ENCODE data around the gene SLC22A2.
"Not testable (repeated sequence)": the region's sequence is repeated elsewhere in the genome, so short reads cannot be mapped to it uniquely, and the experiment has no call there.

Gene SLC22A2

GRCh38 chr6:160240691-160241084 lies 17.9 kb downstream of the SLC22A2 start:
- DNase-seq, result no peak

GRCh38 chr6:160239929-160240690 lies 18.5 kb downstream of the SLC22A2 start:
- DNase-seq, result no peak

GRCh38 chr6:160238761-160239751 lies 19.6 kb downstream of the SLC22A2 start:
- no peak for DNase-seq

- no peak for DNase-seq
Observed at GRCh38 chr6:160238278-160238711, 20.3 kb downstream of the SLC22A2 start.

- not testable (repeated sequence) for DNase-seq
Observed at GRCh38 chr6:160237597-160238275, 20.9 kb downstream of the SLC22A2 start.

- not testable (repeated sequence) for DNase-seq
Observed at GRCh38 chr6:160236235-160236872, 22.3 kb downstream of the SLC22A2 start.

GRCh38 chr6:160233950-160234640 lies 24.5 kb downstream of the SLC22A2 start:
- DNase-seq, result not testable (repeated sequence)

GRCh38 chr6:160227769-160228161 lies 30.9 kb downstream of the SLC22A2 start:
- DNase-seq, result no peak

GRCh38 chr6:160227038-160227768 lies 31.4 kb downstream of the SLC22A2 start:
- DNase-seq, result no peak

GRCh38 chr6:160226118-160226591 lies 32.5 kb downstream of the SLC22A2 start:
- no peak for DNase-seq

- DNase-seq, result no peak
Observed at GRCh38 chr6:160224639-160225237, 33.9 kb downstream of the SLC22A2 start.

- DNase-seq, result no peak
Observed at GRCh38 chr6:160222491-160222890, 36.1 kb downstream of the SLC22A2 start.

- DNase-seq, result no peak
Observed at GRCh38 chr6:160221918-160222317, 36.7 kb downstream of the SLC22A2 start.

- DNase-seq, result no peak
Observed at GRCh38 chr6:160221423-160221822, 37.2 kb downstream of the SLC22A2 start.

GRCh38 chr6:160218810-160219209 lies 39.8 kb downstream of the SLC22A2 start:
- DNase-seq, result no peak

GRCh38 chr6:160217863-160218262 lies 40.8 kb downstream of the SLC22A2 start:
- no peak for DNase-seq

GRCh38 chr6:160217073-160217472 lies 41.5 kb downstream of the SLC22A2 start:
- DNase-seq, result no peak

GRCh38 chr6:160215232-160215631 lies 43.4 kb downstream of the SLC22A2 start:
- no peak for DNase-seq

GRCh38 chr6:160207618-160208017 lies 51.0 kb downstream of the SLC22A2 start:
- DNase-seq, result no peak

GRCh38 chr6:160204710-160205109 lies 53.9 kb downstream of the SLC22A2 start:
- no peak for DNase-seq

- no peak for DNase-seq
Observed at GRCh38 chr6:160203953-160204352, 54.7 kb downstream of the SLC22A2 start.
